ENCODE measurements around the gene TMEM181.

Gene TMEM181

DNA sequence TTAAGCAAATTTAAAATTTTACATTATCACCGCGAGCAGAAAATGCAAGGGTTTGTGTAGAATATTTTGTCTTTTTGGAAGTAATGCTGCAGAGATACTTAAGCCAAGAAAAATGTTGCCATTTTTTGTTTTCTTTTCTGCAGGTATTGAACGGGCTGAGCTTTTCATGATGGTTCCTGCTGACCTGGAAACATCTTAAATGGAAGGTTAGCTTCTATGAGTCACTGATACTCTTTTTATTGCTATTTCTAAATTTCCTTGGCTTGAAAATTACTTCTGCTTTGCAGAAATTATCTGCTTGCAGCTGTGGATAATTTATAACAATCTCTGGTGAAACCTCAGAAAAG, 102.7 kb downstream of the TMEM181 start:
- TF ChIP-seq, protein P1, sequence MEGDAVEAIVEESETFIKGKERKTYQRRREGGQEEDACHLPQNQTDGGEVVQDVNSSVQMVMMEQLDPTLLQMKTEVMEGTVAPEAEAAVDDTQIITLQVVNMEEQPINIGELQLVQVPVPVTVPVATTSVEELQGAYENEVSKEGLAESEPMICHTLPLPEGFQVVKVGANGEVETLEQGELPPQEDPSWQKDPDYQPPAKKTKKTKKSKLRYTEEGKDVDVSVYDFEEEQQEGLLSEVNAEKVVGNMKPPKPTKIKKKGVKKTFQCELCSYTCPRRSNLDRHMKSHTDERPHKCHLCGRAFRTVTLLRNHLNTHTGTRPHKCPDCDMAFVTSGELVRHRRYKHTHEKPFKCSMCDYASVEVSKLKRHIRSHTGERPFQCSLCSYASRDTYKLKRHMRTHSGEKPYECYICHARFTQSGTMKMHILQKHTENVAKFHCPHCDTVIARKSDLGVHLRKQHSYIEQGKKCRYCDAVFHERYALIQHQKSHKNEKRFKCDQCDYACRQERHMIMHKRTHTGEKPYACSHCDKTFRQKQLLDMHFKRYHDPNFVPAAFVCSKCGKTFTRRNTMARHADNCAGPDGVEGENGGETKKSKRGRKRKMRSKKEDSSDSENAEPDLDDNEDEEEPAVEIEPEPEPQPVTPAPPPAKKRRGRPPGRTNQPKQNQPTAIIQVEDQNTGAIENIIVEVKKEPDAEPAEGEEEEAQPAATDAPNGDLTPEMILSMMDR (IDR thresholded peaks at IDR 0.05; ENCODE audit: low read depth, low read length, missing control alignments) = no peak
- Histone ChIP-seq H3K27me3 (replicated peaks) (no peaks in the 10 kb centered on the region), H3K36me3 (replicated peaks) (no peaks in the 10 kb centered on the region), H3K27ac (no peak overlapping the region), H3K4me3 (ENCODE audit: low read depth, low read length) (no peak overlapping the region)
- DNase-seq = no peak
- in situ Hi-C loops (cut with HindIII; ENCODE audit: low pct_ligation_motif_present, low sequenced_read_pairs) = no loop called here

DNA sequence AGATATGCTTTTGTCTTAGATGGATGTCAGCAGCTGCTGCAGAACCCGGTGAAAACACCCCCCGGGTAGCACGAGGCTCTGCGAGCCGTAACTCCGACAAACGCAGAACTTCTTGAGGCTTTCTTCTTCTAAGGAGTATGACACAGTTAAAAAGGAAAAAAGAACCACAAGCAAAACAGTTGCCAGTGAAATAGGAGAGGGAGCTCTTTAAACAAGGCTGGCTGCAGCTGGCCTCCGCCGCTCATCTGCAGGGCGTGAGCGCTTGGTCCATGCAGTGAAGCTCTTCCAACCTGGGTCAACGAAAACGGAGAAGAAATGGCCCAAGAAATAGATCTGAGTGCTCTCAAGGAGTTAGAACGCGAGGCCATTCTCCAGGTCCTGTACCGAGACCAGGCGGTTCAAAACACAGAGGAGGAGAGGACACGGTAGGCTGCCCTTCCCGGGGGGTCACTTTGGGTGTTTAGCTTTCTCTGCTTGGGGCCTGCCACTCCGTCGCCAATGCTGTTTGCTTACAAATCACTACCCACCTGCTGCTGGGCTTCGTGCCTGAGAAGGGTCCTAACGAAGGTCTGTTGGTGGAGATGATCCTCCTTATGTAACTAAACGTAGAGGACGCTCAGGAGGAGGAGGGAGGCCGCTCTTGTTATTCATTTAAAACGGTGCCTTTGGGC, 103.2 kb downstream of the TMEM181 start:
- no peaks in the 10 kb centered on the region for H3K36me3 ChIP-seq (replicated peaks)
- DNase-seq = no peak

DNA sequence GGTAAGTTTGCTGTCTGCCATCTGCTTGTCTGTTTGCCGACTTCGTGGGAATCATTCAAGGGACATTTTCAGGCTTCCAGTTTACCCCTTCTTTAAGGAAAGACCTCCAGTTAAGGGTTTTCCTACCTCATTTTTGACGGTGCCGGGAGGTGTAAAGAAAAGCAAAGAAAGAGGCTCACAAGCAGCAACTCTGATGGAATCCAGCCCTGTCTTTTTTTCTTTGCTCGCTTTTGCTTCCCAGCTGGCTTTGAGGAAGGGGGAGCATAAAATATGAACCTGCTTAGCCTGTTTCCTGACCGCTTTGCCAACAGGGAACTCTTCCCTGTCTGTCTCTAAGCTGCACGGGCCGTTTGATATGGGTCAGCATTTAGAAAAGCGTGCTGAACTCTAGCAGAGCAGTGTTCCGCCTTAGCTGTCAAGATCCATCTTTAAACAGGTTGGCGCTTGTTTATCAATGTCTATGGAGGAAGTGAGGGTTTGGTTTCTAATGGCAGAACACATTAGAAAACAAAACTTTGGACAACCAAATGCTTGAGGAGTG, 103.8 kb downstream of the TMEM181 start:
- H3K4me3 ChIP-seq (ENCODE audit: low read depth, low read length) = no peak overlapping the region
- H3K27me3 ChIP-seq (replicated peaks) = no peaks in the 10 kb centered on the region
- H3K27ac ChIP-seq = no peak overlapping the region
- H3K36me3 ChIP-seq (replicated peaks) = no peaks in the 10 kb centered on the region
- DNase-seq = no peak
- in situ Hi-C loops (cut with HindIII; ENCODE audit: low pct_ligation_motif_present, low sequenced_read_pairs) = no loop called here
- TF ChIP-seq, protein P1 (IDR thresholded peaks at IDR 0.05; ENCODE audit: low read depth, low read length, missing control alignments) = no peak

More for the DNA sequence above, 103.2 kb downstream of the TMEM181 start:
- H3K27me3 ChIP-seq (replicated peaks) = no peaks in the 10 kb centered on the region
- H3K27ac ChIP-seq = no peak overlapping the region
- H3K4me3 ChIP-seq (ENCODE audit: low read depth, low read length) = no peak overlapping the region
- in situ Hi-C loops (cut with HindIII; ENCODE audit: low pct_ligation_motif_present, low sequenced_read_pairs) = no loop called here
- TF ChIP-seq, protein P1 (IDR thresholded peaks at IDR 0.05; ENCODE audit: low read depth, low read length, missing control alignments) = no peak

DNA sequence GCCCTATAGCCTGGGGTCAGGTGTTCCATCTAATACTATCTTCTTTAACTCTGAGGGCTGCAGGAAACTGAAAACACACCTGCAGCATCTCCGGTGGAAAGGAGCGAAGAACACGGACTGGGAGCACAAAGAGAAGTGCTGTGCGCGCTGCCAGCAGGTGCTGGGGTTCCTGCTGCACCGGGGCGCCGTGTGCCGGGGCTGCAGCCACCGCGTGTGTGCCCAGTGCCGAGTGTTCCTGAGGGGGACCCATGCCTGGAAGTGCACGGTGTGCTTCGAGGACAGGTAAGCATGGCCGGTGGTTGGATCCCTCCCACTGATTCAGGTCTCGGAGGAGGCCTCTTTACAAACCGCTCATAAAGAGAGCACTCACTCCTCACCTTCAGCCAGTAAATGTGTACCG, 105.4 kb downstream of the TMEM181 start:
- Histone ChIP-seq H3K27me3 (replicated peaks) (no peaks in the 10 kb centered on the region), H3K4me3 (ENCODE audit: low read depth, low read length) (no peak overlapping the region), H3K36me3 (replicated peaks) (no peaks in the 10 kb centered on the region), H3K27ac (no peak overlapping the region)
- in situ Hi-C loops (cut with HindIII; ENCODE audit: low pct_ligation_motif_present, low sequenced_read_pairs) = no loop called here
- DNase-seq = no peak
- TF ChIP-seq, protein P1 (IDR thresholded peaks at IDR 0.05; ENCODE audit: low read depth, low read length, missing control alignments) = no peak

DNA sequence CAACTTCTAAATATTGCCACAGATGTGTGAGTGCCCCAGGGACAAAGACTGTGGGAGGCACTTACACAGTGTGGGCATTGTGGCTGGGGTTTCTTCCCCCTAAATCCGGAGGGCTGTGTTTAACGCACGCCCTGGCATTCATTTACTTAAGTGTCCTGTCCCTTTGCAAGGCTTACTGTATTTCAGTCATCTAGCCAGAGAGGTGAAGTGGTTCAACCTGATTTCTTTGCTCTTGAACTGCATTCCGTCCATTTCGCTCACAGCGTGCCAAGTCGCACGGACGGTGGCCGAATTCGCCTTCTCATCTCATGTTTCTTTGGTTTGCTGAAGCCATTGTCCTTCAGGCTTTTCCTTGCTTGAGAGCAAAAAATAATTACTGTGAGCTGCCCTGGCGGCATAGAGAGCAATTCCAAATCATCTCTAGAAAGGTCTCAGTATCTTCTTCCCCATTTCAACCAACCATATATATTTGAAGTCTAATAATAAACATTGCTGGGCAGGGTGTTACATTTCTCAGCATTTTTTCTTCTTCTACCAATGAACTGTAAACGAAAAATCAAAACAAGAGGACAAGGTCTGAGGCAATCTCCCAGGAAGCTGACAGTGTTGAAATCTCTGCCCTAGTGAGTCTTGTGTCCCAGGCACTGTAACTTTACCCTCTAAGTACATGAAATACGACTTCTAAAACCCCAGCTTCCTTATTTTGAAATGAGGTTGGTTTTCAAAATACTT, 106.9 kb downstream of the TMEM181 start:
- Histone ChIP-seq H3K27ac (no peak overlapping the region), H3K27me3 (replicated peaks) (no peaks in the 10 kb centered on the region), H3K36me3 (replicated peaks) (no peaks in the 10 kb centered on the region), H3K4me3 (ENCODE audit: low read depth, low read length) (no peak overlapping the region)
- TF ChIP-seq, protein P1 (IDR thresholded peaks at IDR 0.05; ENCODE audit: low read depth, low read length, missing control alignments) = no peak
- DNase-seq = no peak
- in situ Hi-C loops (cut with HindIII; ENCODE audit: low pct_ligation_motif_present, low sequenced_read_pairs) = no loop called here

Measured in brain microvascular endothelial cell (primary cell).